GM06990 (cell line): ENCODE measurements around the gene MTA1.

Experiments used
- DNase-seq: peaks from one replicate; pipeline ENCODE4 v3.0.0-alpha.2; 2011; ENCODE audit not compliant: insufficient read length; ENCODE audit errors: extremely low read depth
- H3K27me3 ChIP-seq: replicated peaks from 2 replicates; pipeline ENCODE4 v1.6.0; 2011; ENCODE audit warnings: low read length; ENCODE audit not compliant: control insufficient read depth, insufficient read depth
- H3K36me3 ChIP-seq: 2 replicates; pipeline ENCODE4 v1.5.1; 2011; ENCODE audit warnings: low read length; ENCODE audit not compliant: control insufficient read depth, insufficient read depth
- H3K4me3 ChIP-seq: replicated peaks from 2 replicates; pipeline ENCODE4 v1.5.1; 2011; ENCODE audit warnings: low read depth, mild to moderate bottlenecking, control low read depth, low read length
- TF ChIP-seq, protein P1 (sequence below): IDR thresholded peaks from 2 replicates; pipeline ENCODE4 v1.5.1; 2011; ENCODE audit warnings: low read length, control low read depth, mild to moderate bottlenecking, inconsistent platforms; ENCODE audit not compliant: insufficient read depth, poor library complexity, severe bottlenecking

Gene MTA1

DNA sequence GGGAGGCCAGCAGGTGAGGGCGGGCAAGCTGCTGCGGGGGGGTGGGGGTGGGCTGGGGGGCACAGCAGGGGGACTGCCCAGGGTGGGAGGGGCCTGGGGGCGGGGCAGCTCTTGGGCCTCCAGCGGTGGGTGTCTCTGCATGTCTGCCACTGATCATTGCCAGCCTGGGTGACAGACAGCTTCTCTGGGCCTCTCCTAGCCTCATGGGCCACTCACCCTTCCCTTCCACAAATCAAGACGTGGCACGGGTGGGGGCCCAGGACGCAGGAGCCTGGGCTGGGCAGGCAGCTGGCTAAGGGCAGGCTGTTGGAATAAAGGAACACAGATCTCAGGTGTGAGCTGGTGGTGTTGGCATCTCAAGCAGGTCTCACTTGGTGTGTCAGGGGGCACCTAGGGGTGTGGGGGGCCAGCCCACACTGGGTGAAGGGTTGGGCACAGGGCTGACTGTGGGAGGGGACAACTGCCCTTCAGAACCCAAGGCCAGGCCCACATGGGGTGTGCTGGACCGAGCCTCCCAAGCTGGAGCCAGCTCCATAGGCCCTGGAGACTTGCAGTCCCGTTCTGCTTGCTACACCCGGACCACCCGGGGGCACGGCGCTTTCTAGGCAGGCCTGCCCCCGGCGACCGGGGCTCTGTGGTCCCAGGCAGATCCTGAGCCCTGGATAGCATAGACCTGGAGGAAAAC is 74.4 kb downstream of the MTA1 start:
- Histone ChIP-seq H3K27me3 (no peaks in the 10 kb centered on the region), H3K36me3 (peaks cover 13% of the 10 kb centered on the region), H3K4me3 (no peak overlapping the region)
- DNase-seq: peak; percentile 5
- TF ChIP-seq, protein P1, sequence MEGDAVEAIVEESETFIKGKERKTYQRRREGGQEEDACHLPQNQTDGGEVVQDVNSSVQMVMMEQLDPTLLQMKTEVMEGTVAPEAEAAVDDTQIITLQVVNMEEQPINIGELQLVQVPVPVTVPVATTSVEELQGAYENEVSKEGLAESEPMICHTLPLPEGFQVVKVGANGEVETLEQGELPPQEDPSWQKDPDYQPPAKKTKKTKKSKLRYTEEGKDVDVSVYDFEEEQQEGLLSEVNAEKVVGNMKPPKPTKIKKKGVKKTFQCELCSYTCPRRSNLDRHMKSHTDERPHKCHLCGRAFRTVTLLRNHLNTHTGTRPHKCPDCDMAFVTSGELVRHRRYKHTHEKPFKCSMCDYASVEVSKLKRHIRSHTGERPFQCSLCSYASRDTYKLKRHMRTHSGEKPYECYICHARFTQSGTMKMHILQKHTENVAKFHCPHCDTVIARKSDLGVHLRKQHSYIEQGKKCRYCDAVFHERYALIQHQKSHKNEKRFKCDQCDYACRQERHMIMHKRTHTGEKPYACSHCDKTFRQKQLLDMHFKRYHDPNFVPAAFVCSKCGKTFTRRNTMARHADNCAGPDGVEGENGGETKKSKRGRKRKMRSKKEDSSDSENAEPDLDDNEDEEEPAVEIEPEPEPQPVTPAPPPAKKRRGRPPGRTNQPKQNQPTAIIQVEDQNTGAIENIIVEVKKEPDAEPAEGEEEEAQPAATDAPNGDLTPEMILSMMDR: no peak

DNA sequence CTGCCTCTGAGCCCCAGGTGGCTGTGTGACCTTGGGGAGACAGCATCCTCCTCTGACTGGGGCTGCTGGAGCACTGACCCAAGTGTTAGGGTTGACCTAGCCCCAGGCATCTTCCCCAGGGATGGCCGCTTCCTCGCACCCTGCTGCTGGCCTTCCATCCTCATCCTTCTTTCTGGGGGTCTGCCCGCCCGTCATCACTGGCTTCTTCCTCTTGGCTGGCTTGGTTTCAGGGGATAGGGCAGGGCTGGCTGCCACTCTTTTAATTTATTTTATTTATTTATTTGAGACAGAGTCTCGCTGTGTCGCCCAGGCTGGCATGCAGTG is 74.9 kb downstream of the MTA1 start:
- TF ChIP-seq, protein P1: no peak
- no peaks in the 10 kb centered on the region for H3K27me3 ChIP-seq
- H3K36me3 ChIP-seq: peaks cover 13% of the 10 kb centered on the region
- DNase-seq: no peak
- no peak overlapping the region for H3K4me3 ChIP-seq

DNA sequence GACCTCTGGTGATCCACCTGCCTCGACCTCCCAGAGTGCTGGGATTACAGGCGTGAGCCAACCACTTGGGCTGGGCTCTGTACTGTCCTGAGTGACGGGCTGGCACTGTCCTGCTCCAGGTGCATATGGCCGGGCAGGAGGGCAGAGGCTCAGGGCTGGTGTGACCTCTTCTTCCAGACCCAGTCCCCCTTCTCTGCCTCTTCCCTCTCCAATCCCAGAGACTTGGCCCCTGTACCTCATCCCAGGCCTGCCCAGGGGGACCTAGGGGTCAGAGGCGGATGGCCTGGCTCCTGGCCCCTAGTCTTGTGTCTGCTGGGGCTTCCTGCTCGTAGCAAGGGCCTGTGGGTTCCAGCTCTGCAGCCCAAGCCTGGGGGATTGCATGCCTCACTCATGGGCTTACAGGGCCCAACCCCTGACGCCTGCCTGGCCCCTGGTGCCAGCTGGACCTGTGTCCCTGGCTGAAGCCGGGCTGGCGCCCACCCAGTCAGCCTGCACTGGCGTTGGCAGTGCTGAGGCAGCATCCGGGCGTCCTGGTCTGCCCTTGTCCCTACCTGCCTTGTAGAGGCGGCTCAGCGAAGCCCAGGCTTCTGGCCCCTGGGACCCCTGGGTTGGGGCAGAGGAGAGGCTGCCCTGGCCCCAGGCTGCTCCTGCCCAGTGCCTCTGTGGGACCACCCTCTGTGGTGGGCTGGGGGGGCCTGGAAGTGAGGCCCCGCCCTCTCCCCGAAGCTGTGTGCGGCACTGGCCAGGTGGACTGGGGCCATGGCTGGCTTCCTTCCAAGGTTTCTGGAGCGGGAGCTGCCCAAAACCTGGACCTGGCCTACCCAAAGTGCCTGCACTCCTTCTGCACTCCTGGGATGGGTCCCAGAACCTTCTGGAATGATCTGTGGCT is 75.7 kb downstream of the MTA1 start:
- Histone ChIP-seq H3K27me3 (no peaks in the 10 kb centered on the region), H3K4me3 (no peak overlapping the region), H3K36me3 (peaks cover 13% of the 10 kb centered on the region)
- TF ChIP-seq, protein P1: no peak
- peak; percentile 9 for DNase-seq

DNA sequence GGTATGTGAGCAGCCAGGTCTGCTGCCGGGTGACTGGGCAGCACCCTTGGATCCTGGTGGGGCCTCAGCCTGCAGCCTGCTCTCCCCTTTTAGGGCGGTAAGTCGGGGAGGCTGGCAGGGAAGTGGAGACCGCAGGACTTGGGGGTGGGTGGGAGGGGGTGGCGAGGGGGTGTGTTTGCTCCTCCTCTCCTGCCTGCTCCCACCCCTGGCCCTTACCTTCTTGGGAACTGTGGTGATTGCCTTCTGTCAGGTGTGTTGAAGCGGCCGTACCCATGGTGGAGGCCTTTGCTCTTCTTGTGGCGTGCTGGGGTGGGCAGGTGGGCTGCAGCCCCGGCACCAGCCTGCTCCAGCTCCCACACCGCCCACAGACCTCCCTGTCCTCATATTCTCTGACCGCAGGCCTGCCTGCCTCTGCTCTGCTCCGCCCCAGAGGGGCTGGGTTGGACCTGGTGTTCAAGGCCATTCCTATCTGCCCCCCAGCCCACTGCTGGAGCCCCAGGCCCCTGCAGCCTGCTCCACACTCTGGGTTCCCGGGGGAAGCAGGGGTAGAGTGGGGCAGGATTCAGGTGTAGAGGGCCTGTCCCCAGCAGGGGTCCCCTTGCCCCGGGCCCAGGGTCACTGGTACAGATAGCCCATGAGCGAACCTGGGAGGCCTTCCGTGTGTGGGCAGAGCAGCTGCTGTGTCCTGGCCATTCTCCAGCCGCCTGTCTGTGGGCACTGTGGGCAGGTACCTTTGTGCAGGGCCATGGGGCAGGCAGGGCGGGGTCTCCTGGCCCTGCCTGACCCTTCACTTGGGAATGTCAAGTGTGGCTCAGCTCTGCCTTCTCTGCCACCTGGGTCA is 76.6 kb downstream of the MTA1 start:
- DNase-seq: peak; percentile 13
- TF ChIP-seq, protein P1: no peak
- Histone ChIP-seq H3K36me3 (peaks cover 13% of the 10 kb centered on the region), H3K4me3 (no peak overlapping the region), H3K27me3 (no peaks in the 10 kb centered on the region)

DNA sequence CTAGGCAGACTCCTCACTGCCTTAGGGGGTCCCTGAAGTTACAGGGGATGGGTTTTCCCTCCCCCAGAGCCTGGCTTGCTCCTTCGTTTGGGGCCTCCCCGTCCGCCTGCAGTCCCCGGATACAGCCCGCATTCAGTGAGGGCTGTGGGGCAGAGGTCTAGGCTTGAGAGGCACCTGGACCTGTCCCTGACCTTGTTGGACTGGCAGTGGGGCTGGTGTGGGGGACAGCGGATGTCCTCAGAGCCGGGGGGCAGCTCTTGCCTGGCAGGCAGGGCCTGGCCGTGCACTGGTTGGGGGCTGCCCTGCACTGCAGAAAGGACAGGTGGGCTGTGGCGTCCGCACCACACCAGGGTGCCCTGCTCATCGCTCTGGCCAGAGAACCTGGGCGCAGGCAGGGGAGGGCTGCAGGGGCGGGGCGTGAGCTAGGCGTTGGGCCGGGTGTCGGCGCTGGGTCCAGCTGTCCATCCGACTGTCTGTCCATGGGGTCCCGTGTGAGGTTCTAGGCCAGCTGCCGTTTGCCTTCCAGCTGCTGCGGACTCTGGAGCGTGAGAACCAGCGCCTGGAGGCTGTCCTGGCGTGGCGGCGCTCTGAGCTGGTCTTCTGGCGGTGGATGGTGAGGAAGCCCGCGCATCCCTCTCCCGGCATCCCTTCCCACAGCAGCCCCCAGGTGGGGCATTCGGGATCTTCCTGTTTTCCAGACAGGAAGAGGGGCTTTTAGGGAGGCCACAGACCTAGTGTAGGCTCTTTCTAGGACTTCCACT is 77.4 kb downstream of the MTA1 start:
- Histone ChIP-seq H3K36me3 (peaks cover 13% of the 10 kb centered on the region), H3K4me3 (no peak overlapping the region), H3K27me3 (no peaks in the 10 kb centered on the region)
- peak; percentile 4 for DNase-seq
- TF ChIP-seq, protein P1: no peak
